ENCODE measurements around the gene LARP7.

- no peak for TF ChIP-seq SUZ12 (IDR thresholded peaks at IDR 0.05; ENCODE audit: extremely low read depth, insufficient read depth, insufficient read length)
- TF ChIP-seq ZNF274 (IDR thresholded peaks at IDR 0.05; ENCODE audit: low read depth, low read length), result no peak
Measured at GRCh38 chr4:112637552-112637866, 566 bp downstream of the LARP7 start.

All from NT2/D1 (cell line).